Neural cell (in vitro differentiated cells): ENCODE results near the gene DNMT3B. TPM values are rescaled to one million over a fixed set of nuclear protein-coding genes. Genes with fewer than 3 reads are reported as not detected.

Experiments
- H2AFZ ChIP-seq: fragments of 200-600, 300-800 bp; sonication (generic), shearing (Covaris generic); 2 replicates; pipeline ENCODE4 v1.6.0; 2014; ENCODE audit warnings: low read depth, mild to moderate bottlenecking, antibody characterized with exemption, low read length, moderate library complexity
- H3F3A ChIP-seq: fragments of 200-600 bp; shearing (Covaris generic); 2 replicates; pipeline ENCODE4 v1.6.1; 2016; ENCODE audit warnings: mild to moderate bottlenecking, moderate library complexity, mixed read lengths, antibody characterized with exemption, low read length; ENCODE audit not compliant: insufficient read depth, poor library complexity, severe bottlenecking
- H3K27ac ChIP-seq: fragments of 200-600, 300-800 bp; sonication (generic), shearing (Covaris generic); 2 replicates; pipeline ENCODE4 v1.5.1; 2014; ENCODE audit warnings: mild to moderate bottlenecking, low read length, moderate library complexity
- H3K27me3 ChIP-seq: fragments of 300-800, 200-600 bp; sonication (generic), shearing (Covaris generic); 2 replicates; pipeline ENCODE4 v1.6.0; 2014; ENCODE audit warnings: mild to moderate bottlenecking, low read depth, low read length, moderate library complexity; ENCODE audit not compliant: insufficient read depth
- H3K36me3 ChIP-seq: fragments of 300-800, 200-600 bp; sonication (generic), shearing (Covaris generic); 2 replicates; pipeline ENCODE4 v1.5.1; 2014; ENCODE audit warnings: mild to moderate bottlenecking, antibody characterized with exemption, low read length, moderate library complexity; ENCODE audit not compliant: insufficient read depth
- H3K4me2 ChIP-seq: fragments of 300-800, 200-600 bp; sonication (generic), shearing (Covaris generic); 2 replicates; pipeline ENCODE4 v1.6.0; 2014; ENCODE audit warnings: mild to moderate bottlenecking, low read length
- H3K4me3 ChIP-seq: fragments of 300-800, 200-600 bp; sonication (generic), shearing (Covaris generic); 2 replicates; pipeline ENCODE4 v1.5.1; 2014; ENCODE audit warnings: mild to moderate bottlenecking, low read length, moderate library complexity
- H3K79me2 ChIP-seq: fragments of 200-600 bp; shearing (Covaris generic); replicated peaks from 2 replicates; pipeline ENCODE4 v1.6.0; 2014; ENCODE audit warnings: mild to moderate bottlenecking, low read length, moderate library complexity; ENCODE audit not compliant: insufficient read depth
- H3K9ac ChIP-seq: fragments of 300-800, 200-600 bp; sonication (generic), shearing (Covaris generic); 2 replicates; pipeline ENCODE4 v1.6.1; 2016; ENCODE audit warnings: mild to moderate bottlenecking, low read length, mixed read lengths
- H3K9me2 ChIP-seq: fragments of 200-600 bp; shearing (Covaris generic); 2 replicates; pipeline ENCODE4 v1.6.1; 2016; ENCODE audit warnings: mild to moderate bottlenecking, low read length, mixed read lengths; ENCODE audit not compliant: insufficient read depth
- H3K9me3 ChIP-seq: fragments of 200-600, 300-800 bp; sonication (generic), shearing (Covaris generic); 2 replicates; pipeline ENCODE4 v1.6.1; 2016; ENCODE audit warnings: mild to moderate bottlenecking, mixed run types, low read length, moderate library complexity, mixed read lengths
- H4K20me1 ChIP-seq: fragments of 200-600 bp; shearing (Covaris generic); 2 replicates; pipeline ENCODE4 v1.6.1; 2016; ENCODE audit warnings: mild to moderate bottlenecking, mixed run types; ENCODE audit not compliant: insufficient read depth
- EP300 ChIP-seq: fragments of 450-650 bp; conservative IDR thresholded peaks from 2 replicates; pipeline ENCODE4 v1.6.1; 2014; ENCODE audit warnings: antibody characterized with exemption, mild to moderate bottlenecking, moderate library complexity; ENCODE audit not compliant: poor library complexity, severe bottlenecking
- EZH2 ChIP-seq: fragments of 200-600, 300-800 bp; shearing (Covaris generic), sonication (generic); IDR thresholded peaks from 2 replicates; pipeline ENCODE4 v1.6.1; 2014; ENCODE audit warnings: antibody characterized with exemption, low read length, borderline replicate concordance, mild to moderate bottlenecking; ENCODE audit not compliant: insufficient read depth, poor library complexity, severe bottlenecking
- MXI1 ChIP-seq: fragments of 450-650 bp; conservative IDR thresholded peaks from 2 replicates; pipeline ENCODE4 v1.6.1; 2014; ENCODE audit warnings: antibody characterized with exemption, mild to moderate bottlenecking; ENCODE audit not compliant: poor library complexity, severe bottlenecking
- POLR2AphosphoS5 ChIP-seq: IDR thresholded peaks from 2 replicates; pipeline ENCODE4 v1.6.1; 2012
- RAD21 ChIP-seq: fragments of 450-650 bp; conservative IDR thresholded peaks from 2 replicates; pipeline ENCODE4 v1.6.1; 2014; ENCODE audit warnings: antibody characterized with exemption, mild to moderate bottlenecking, moderate library complexity
- REST ChIP-seq: IDR thresholded peaks from 2 replicates; pipeline ENCODE4 v1.6.1; 2012; ENCODE audit warnings: borderline replicate concordance
- SMC3 ChIP-seq: fragments of 450-650 bp; conservative IDR thresholded peaks from 2 replicates; pipeline ENCODE4 v1.6.1; 2014; ENCODE audit warnings: antibody characterized with exemption, mild to moderate bottlenecking, moderate library complexity; ENCODE audit not compliant: poor library complexity
- TAF1 ChIP-seq: IDR thresholded peaks from 2 replicates; pipeline ENCODE4 v1.6.1; 2012; ENCODE audit warnings: low read depth
- polyA plus RNA-seq: library from polyadenylated mRNA; depleted of rRNA; stranded (reverse); fragments of >200 nt; gene quantifications from 2 replicates; pipeline ENCODE4 v1.2.3, GENCODE V29; 2014
- TF ChIP-seq, protein P1 (sequence below): fragments of 450-650 bp; IDR thresholded peaks from 2 replicates; pipeline ENCODE4 v1.5.1; 2014; ENCODE audit warnings: antibody characterized with exemption, mild to moderate bottlenecking, moderate library complexity; ENCODE audit not compliant: poor library complexity, severe bottlenecking

The DNMT3B gene
- polyA plus RNA-seq, 1 donor from 2014 or later: 8.7 TPM

DNA sequence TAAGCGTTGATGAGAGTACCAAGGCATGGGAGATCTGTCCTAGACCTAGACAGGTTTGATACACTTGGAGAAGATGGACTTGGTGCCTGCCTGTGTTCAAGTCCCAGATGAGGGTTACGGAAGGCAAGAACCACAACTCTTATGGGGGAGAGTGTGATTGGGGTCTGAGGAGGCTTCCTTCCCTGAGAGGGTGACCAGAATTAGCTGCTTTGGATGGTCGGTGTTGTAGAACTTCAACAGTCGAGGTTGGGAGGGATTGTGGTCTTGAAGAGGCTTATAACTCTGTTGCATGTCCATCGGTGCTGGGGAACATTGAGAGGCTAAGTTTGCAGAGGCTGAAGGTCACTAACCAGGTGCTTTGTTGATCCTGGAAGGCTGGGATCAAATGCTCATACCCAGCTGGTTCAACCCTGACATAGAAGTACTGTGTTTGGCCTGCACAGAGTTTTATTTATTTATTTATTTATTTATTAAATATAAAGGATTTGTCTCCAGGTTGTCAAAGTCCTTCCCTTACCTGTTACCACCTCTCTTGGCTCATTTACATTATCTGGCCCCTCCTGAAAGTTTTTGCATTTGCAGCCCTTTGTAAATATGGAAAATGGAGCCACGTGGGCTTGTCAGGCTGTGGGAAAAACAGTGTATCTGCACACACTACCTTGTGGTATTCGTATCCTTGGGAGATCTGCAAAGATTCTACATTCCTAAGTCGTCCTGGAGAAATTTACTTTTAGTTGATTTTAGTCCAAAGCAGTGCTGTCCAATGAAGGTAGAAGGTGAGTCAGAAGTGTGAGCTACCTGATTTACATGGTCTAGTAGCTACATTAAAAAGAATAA is 80.7 kb downstream of the DNMT3B start:
- Histone ChIP-seq H3K36me3 (no peaks in the 10 kb centered on the region), H3K9ac (no peak overlapping the region), H2AFZ (no peak overlapping the region), H3K9me3 (no peaks in the 10 kb centered on the region), H3K79me2 (peaks cover 12% of the 10 kb centered on the region), H3K4me3 (no peak overlapping the region), H4K20me1 (peaks cover 10% of the 10 kb centered on the region), H3K4me2 (no peak overlapping the region), H3K27ac (no peak overlapping the region), H3F3A (no peaks in the 10 kb centered on the region), H3K27me3 (no peaks in the 10 kb centered on the region), H3K9me2 (no peaks in the 10 kb centered on the region)
- TF ChIP-seq MXI1 (no peak), RAD21 (no peak), REST (no peak), EP300 (no peak), POLR2AphosphoS5 (no peak), SMC3 (no peak), EZH2 (no peak), TAF1 (no peak)
- TF ChIP-seq, protein P1, sequence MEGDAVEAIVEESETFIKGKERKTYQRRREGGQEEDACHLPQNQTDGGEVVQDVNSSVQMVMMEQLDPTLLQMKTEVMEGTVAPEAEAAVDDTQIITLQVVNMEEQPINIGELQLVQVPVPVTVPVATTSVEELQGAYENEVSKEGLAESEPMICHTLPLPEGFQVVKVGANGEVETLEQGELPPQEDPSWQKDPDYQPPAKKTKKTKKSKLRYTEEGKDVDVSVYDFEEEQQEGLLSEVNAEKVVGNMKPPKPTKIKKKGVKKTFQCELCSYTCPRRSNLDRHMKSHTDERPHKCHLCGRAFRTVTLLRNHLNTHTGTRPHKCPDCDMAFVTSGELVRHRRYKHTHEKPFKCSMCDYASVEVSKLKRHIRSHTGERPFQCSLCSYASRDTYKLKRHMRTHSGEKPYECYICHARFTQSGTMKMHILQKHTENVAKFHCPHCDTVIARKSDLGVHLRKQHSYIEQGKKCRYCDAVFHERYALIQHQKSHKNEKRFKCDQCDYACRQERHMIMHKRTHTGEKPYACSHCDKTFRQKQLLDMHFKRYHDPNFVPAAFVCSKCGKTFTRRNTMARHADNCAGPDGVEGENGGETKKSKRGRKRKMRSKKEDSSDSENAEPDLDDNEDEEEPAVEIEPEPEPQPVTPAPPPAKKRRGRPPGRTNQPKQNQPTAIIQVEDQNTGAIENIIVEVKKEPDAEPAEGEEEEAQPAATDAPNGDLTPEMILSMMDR: no peak

- peaks cover 3% of the 10 kb centered on the region for H4K20me1 ChIP-seq
These were observed 83.6 kb downstream of the DNMT3B start for GRCh38 chr20:32845786-32846185.

More at GRCh38 chr20:32845786-32846185, 83.6 kb downstream of the DNMT3B start:
- Histone ChIP-seq H3K9me2 (no peaks in the 10 kb centered on the region), H2AFZ (no peak overlapping the region), H3K79me2 (peaks cover 12% of the 10 kb centered on the region), H3K36me3 (no peaks in the 10 kb centered on the region), H3K4me3 (no peak overlapping the region), H3K27ac (no peak overlapping the region), H3K4me2 (no peak overlapping the region), H3K9me3 (no peaks in the 10 kb centered on the region), H3K27me3 (no peaks in the 10 kb centered on the region), H3K9ac (no peak overlapping the region), H3F3A (no peaks in the 10 kb centered on the region)
- TF ChIP-seq TAF1: no peak
- TF ChIP-seq, protein P1: no peak
- TF ChIP-seq MXI1: no peak
- no peak for TF ChIP-seq POLR2AphosphoS5
- TF ChIP-seq EP300: no peak
- TF ChIP-seq SMC3: no peak
- TF ChIP-seq EZH2: no peak
- TF ChIP-seq RAD21: no peak
- TF ChIP-seq REST: no peak
